Uterus (tissue), 4 donors: ENCODE data around the gene SNX4. TPM values are rescaled to one million over a fixed set of nuclear protein-coding genes. Genes with fewer than 3 reads are reported as not detected.
A peak's percentile ranks its signal among the peaks of the same experiment; 100 is the strongest.

ENCODE experiments used
- DNase-seq, 2 donors: peaks; one replicate each; pipeline ENCODE4 v3.0.0-alpha.2; 2019 to 2020
- H3K27ac ChIP-seq, 2 donors: fragments of 200-600 bp; sonication (generic); 1 replicate in 1 of 2; 2 replicates in 1 of 2; pipeline ENCODE4 v1.5.1; 2016 to 2018
- H3K27me3 ChIP-seq, 2 donors: fragments of 200-600 bp; sonication (generic); one replicate each; pipeline ENCODE4 v1.5.1; 2018 to 2019; ENCODE audit warnings: control low read depth in 1 of 2
- H3K36me3 ChIP-seq, 2 donors: fragments of 200-600 bp; sonication (generic); one replicate each; pipeline ENCODE4 v1.5.1; 2019; ENCODE audit warnings: control low read depth in 1 of 2
- H3K4me1 ChIP-seq, 2 donors: fragments of 200-600 bp; sonication (generic); one replicate each; pipeline ENCODE4 v1.5.1; 2018 to 2019; ENCODE audit warnings: control low read depth in 1 of 2
- H3K4me3 ChIP-seq, 2 donors: fragments of 200-600 bp; sonication (generic); 1 replicate in 1 of 2; 2 replicates in 1 of 2; pipeline ENCODE4 v1.5.1; 2018 to 2019; ENCODE audit warnings: mild to moderate bottlenecking in 1 of 2
- H3K9me3 ChIP-seq, 2 donors: fragments of 200-600 bp; sonication (generic); one replicate each; pipeline ENCODE4 v1.5.1; 2019; ENCODE audit warnings: control low read depth in 1 of 2
- CTCF ChIP-seq, 4 experiments: fragments of 200-600 bp in 2 of 4; fragments of 450-650 bp in 2 of 4; sonication (generic) in 2 of 4; IDR thresholded peaks; one replicate each; pipeline ENCODE4 v1.5.1; 2016 to 2019; ENCODE audit warnings: antibody characterized with exemption in 4 of 4, mild to moderate bottlenecking in 2 of 4, moderate library complexity in 1 of 4
- POLR2A ChIP-seq, 2 donors: fragments of 450-650 bp; IDR thresholded peaks; one replicate each; pipeline ENCODE4 v1.6.1; 2016; ENCODE audit warnings: antibody characterized with exemption in 2 of 2, mild to moderate bottlenecking in 1 of 2, moderate library complexity in 1 of 2
- intact Hi-C: fragments of 100-400 bp; cut with DNase I; formaldehyde crosslinking; loops from one replicate; pipeline ENCODE4 v1.15.1; 2023; ENCODE audit warnings: low total_unique reads
- total RNA-seq, 4 donors: library from RNA; depleted of rRNA in 3 of 4; stranded (reverse); fragments of >200 nt in 3 of 4; gene quantifications; one replicate each; pipeline versions ENCODE4 v1.1.0 to v1.2.4, GENCODE V29; 2014 to 2023
- donor health status: DM: yes; HTN: yes; CAD: no.

Gene SNX4
- total RNA-seq, 4 donors from 2014 or later, result 32.4 to 91.6 (median 58.2) TPM

- Histone ChIP-seq H3K9me3 (peaks cover 0 to 16% of the 10 kb centered on the region in 2 donors), H3K4me1 (no peaks in the 10 kb centered on the region), H3K36me3 (no peaks in the 10 kb centered on the region), H3K27ac (no peak overlapping the region), H3K4me3 (no peak overlapping the region), H3K27me3 (no peaks in the 10 kb centered on the region)
- TF ChIP-seq CTCF (IDR thresholded peaks at IDR 0.05) (no peak), POLR2A (IDR thresholded peaks at IDR 0.05) (no peak)
- DNase-seq, result no peak
- intact Hi-C loops, result no loop called here
Observed at GRCh38 chr3:125440559-125440955, 79.4 kb downstream of the SNX4 start.

GRCh38 chr3:125437631-125438435 lies 82.2 kb downstream of the SNX4 start:
- H3K4me1 ChIP-seq, result no peaks in the 10 kb centered on the region
- H3K27me3 ChIP-seq, result no peaks in the 10 kb centered on the region
- peaks cover 0 to 4% of the 10 kb centered on the region in 2 donors for H3K9me3 ChIP-seq
- H3K4me3 ChIP-seq, result no peak overlapping the region
- TF ChIP-seq POLR2A (IDR thresholded peaks at IDR 0.05) (no peak), CTCF (IDR thresholded peaks at IDR 0.05) (peak; percentile 78 to 92 (median 85))
- H3K36me3 ChIP-seq, result no peaks in the 10 kb centered on the region
- peak; percentile 48 to 62 for DNase-seq
- intact Hi-C loops, result loop anchor here (10.0 kb wide), 1 partner anchor 443 kb away; no protein-coding TSS in a partner anchor
- no peak overlapping the region for H3K27ac ChIP-seq

- Histone ChIP-seq H3K27me3 (no peaks in the 10 kb centered on the region), H3K4me3 (no peak overlapping the region), H3K4me1 (no peaks in the 10 kb centered on the region), H3K9me3 (no peaks in the 10 kb centered on the region), H3K27ac (no peak overlapping the region), H3K36me3 (no peaks in the 10 kb centered on the region)
- TF ChIP-seq CTCF (IDR thresholded peaks at IDR 0.05) (no peak), POLR2A (IDR thresholded peaks at IDR 0.05) (no peak)
- DNase-seq, result no peak
- intact Hi-C loops, result loop anchor here (10.0 kb wide), 1 partner anchor 442 kb away; no protein-coding TSS in a partner anchor
Observed at GRCh38 chr3:125436921-125437320, 83.1 kb downstream of the SNX4 start.

- no peak for TF ChIP-seq CTCF (IDR thresholded peaks at IDR 0.05)
- TF ChIP-seq POLR2A (IDR thresholded peaks at IDR 0.05), result no peak
- intact Hi-C loops, result loop anchor here (10.0 kb wide), 1 partner anchor 440 kb away; no protein-coding TSS in a partner anchor
- no peaks in the 10 kb centered on the region for H3K9me3 ChIP-seq
- H3K27me3 ChIP-seq, result no peaks in the 10 kb centered on the region
- no peak overlapping the region for H3K4me3 ChIP-seq
- DNase-seq, result no peak
- H3K4me1 ChIP-seq, result no peaks in the 10 kb centered on the region
- H3K36me3 ChIP-seq, result no peaks in the 10 kb centered on the region
- no peak overlapping the region for H3K27ac ChIP-seq
Observed at GRCh38 chr3:125435231-125435630, 84.8 kb downstream of the SNX4 start.

GRCh38 chr3:125434582-125435011 lies 85.4 kb downstream of the SNX4 start:
- no peaks in the 10 kb centered on the region for H3K9me3 ChIP-seq
- intact Hi-C loops, result loop anchor here (10.0 kb wide), 1 partner anchor 440 kb away; no protein-coding TSS in a partner anchor

More at GRCh38 chr3:125434582-125435011, 85.4 kb downstream of the SNX4 start:
- no peaks in the 10 kb centered on the region for H3K36me3 ChIP-seq
- no peak overlapping the region for H3K4me3 ChIP-seq
- H3K27me3 ChIP-seq, result no peaks in the 10 kb centered on the region
- no peak overlapping the region for H3K27ac ChIP-seq
- H3K4me1 ChIP-seq, result no peaks in the 10 kb centered on the region
- DNase-seq, result no peak
- TF ChIP-seq CTCF (IDR thresholded peaks at IDR 0.05) (no peak), POLR2A (IDR thresholded peaks at IDR 0.05) (no peak)
